GM19455 (cell line): Measurements from ENCODE around the gene KRTAP22-1.

Source experiments
- ATAC-seq: cut with Tn5 transposase; IDR thresholded peaks from one replicate; pipeline ENCODE4 v1.9.1; 2021; ENCODE audit not compliant: unreplicated experiment

KRTAP22-1 gene

GRCh38 chr21:30623362-30623761, 22.5 kb downstream of the KRTAP22-1 start:
- no peak for ATAC-seq

GRCh38 chr21:30625449-30626165, 24.7 kb downstream of the KRTAP22-1 start:
- ATAC-seq: no peak

GRCh38 chr21:30628109-30628508, 27.2 kb downstream of the KRTAP22-1 start:
- ATAC-seq: no peak

- no peak for ATAC-seq
These were observed 28.3 kb downstream of the KRTAP22-1 start for GRCh38 chr21:30629200-30629599.

GRCh38 chr21:30634906-30635305, 34.0 kb downstream of the KRTAP22-1 start, which contains the start of gene KRTAP20-2:
Gene KRTAP20-2, plus strand, starts transcription at chr21:30635206. Its CDS starts 58 bp downstream, at chr21:30635264.
- no peak for ATAC-seq

- ATAC-seq: no peak
These were observed 37.8 kb downstream of the KRTAP22-1 start for GRCh38 chr21:30638686-30639085.

GRCh38 chr21:30642564-30642963, 41.7 kb downstream of the KRTAP22-1 start, which contains the start of gene KRTAP20-3:
Gene KRTAP20-3, plus strand, starts transcription at chr21:30642864.
- ATAC-seq: no peak

- no peak for ATAC-seq
These were observed 46.1 kb downstream of the KRTAP22-1 start for GRCh38 chr21:30646904-30647414.
